ENCODE results near the gene MRPL37. TPM values are rescaled to one million over a fixed set of nuclear protein-coding genes. Genes with fewer than 3 reads are reported as not detected.

MRPL37 gene
- total and polyA plus RNA-seq, 4 donors, result 24.6 to 65.1 (median 57.8) TPM

DNA sequence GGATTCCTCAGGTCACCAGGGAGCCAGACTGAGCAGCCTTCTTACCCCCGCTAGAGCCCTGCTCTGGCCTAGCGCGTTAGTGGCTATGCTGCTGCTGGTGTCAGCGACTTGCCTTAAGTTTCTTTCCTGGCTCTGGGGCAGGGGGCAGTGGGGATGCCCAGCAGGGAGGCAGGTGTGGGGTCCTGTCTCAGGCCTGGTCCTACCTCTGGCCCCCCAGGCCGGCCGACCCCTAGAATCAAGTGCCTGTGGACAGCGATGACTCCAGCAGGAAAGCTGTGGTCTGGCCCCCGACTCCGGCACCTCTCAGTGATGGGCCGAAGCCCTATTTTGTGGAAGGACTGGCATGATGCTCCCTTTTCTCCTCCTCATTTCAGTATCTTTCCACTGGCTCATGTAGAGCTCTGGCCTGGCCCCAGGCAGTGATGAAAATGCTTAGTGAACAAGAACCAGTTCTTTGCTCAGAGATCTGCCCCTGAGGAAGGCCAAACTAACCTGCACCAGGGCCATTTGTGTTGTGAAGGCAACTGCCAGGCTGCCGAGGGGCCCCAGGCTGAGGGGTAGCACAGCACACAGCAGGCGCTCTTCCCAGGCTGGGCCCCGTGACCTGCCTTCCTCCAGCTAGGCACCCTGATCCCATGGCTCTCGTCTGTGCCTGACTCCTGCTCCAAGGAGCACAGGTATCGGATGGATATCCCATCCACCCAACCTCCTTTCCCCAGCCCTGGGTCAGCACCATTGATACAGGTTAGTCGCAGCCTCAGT, 23.7 kb downstream of the MRPL37 start:
- no peak for DNase-seq (ENCODE audit: low read depth in 4 of 6, low spot score in 6 of 6)
- no peak overlapping the region for H3K4me3 ChIP-seq (ENCODE audit: low read depth, low read length)
- no peaks in the 10 kb centered on the region for H3K27me3 ChIP-seq (ENCODE audit: control insufficient read depth, insufficient read depth, low read length)
- 89% methylated on average over 15 of the region's 16 CpGs for WGBS (ENCODE audit: insufficient coverage)
- peaks cover 63% of the 10 kb centered on the region for H3K36me3 ChIP-seq (ENCODE audit: control insufficient read depth, insufficient read depth, low read length)
- peaks cover 44% of the 10 kb centered on the region for H3K4me1 ChIP-seq (ENCODE audit: control insufficient read depth, insufficient read depth, low read length)
- H3K9me3 ChIP-seq (ENCODE audit: control insufficient read depth, insufficient read depth, low read length), result no peaks in the 10 kb centered on the region
- H3K27ac ChIP-seq (ENCODE audit: low read depth, low read length), result no peak overlapping the region

DNA sequence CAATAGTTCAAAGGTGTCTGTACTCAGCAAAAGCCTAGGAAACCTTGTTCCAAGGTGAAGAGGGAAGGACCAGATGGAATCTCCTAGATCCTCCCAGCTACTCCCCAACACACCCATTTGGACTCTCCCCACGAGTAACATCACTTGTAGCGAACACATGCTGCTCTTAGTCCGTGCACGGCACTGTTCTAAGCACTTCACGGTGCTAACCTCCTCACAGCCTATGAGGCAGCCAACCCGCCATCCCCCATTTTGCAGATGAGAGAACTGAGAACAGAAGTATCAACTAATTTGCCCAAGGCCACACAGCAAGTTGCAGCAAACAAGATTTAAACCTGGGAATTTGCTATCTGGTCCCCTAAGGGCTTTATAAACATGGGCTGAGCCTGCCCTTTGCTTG, 24.3 kb downstream of the MRPL37 start:
- H3K4me1 ChIP-seq (ENCODE audit: control insufficient read depth, insufficient read depth, low read length), result peaks cover 44% of the 10 kb centered on the region

DNA sequence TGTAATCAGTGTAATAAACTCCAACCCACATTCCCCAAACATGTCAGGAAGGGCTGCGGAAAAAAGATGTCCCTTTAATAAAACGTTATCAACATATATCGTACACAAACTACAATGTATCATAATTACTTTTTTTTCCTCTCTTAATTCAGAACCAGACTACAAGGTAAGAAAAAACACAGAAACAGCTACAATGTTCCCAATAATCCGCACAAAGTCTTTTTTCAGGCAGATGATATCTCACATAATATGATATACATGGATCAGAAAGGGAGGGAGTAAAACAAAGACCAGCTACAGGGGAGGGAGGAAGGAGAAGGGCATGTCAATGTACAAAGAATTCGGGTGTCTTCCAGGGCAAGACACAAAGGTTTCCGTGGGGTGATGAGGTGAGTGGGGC, 25.4 kb downstream of the MRPL37 start:
- 85% methylated on average over 5 of the region's 6 CpGs for WGBS (ENCODE audit: insufficient coverage)
- no peaks in the 10 kb centered on the region for H3K27me3 ChIP-seq (ENCODE audit: control insufficient read depth, insufficient read depth, low read length)
- H3K36me3 ChIP-seq (ENCODE audit: control insufficient read depth, insufficient read depth, low read length), result peaks cover 64% of the 10 kb centered on the region
- no peak overlapping the region for H3K27ac ChIP-seq (ENCODE audit: low read depth, low read length)
- no peaks in the 10 kb centered on the region for H3K9me3 ChIP-seq (ENCODE audit: control insufficient read depth, insufficient read depth, low read length)
- no peak overlapping the region for H3K4me3 ChIP-seq (ENCODE audit: low read depth, low read length)
- H3K4me1 ChIP-seq (ENCODE audit: control insufficient read depth, insufficient read depth, low read length), result peaks cover 38% of the 10 kb centered on the region
- no peak for DNase-seq (ENCODE audit: low read depth in 4 of 6, low spot score in 6 of 6)

More for the DNA sequence above, 24.3 kb downstream of the MRPL37 start:
- H3K27ac ChIP-seq (ENCODE audit: low read depth, low read length), result no peak overlapping the region
- no peaks in the 10 kb centered on the region for H3K9me3 ChIP-seq (ENCODE audit: control insufficient read depth, insufficient read depth, low read length)
- H3K27me3 ChIP-seq (ENCODE audit: control insufficient read depth, insufficient read depth, low read length), result no peaks in the 10 kb centered on the region
- WGBS (ENCODE audit: insufficient coverage), result 82% methylated on average over 6 of the region's 6 CpGs
- no peak for DNase-seq (ENCODE audit: low read depth in 4 of 6, low spot score in 6 of 6)
- no peak overlapping the region for H3K4me3 ChIP-seq (ENCODE audit: low read depth, low read length)
- H3K36me3 ChIP-seq (ENCODE audit: control insufficient read depth, insufficient read depth, low read length), result peaks cover 63% of the 10 kb centered on the region

DNA sequence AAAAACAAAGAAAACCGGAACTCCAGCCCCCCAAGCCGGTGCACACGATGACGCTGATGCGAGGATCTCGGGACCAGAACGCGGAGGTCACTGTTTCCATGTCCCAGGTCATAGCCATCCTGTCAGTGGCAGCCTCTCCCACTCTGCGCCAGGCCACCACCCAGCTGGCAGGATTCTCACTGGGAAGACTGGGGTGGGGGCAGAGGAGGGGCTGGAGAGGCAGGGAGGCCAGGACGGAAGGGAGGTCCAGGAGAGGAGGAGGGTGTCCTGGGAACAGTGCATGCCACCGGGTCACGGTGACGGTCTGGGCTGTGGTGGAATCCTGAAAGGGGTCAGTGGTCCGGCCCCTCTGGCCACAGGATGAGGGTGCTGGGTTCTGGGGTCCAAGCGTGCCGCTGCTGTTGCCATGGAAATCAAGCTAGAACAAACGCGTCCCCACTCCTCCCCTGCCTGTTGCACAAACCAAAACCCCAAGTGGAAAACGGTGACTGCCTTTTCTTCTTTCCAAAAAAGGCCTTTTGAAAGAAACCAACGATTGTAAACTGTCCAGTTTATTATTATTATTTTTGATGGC, 26.1 kb downstream of the MRPL37 start:
- Histone ChIP-seq H3K9me3 (ENCODE audit: control insufficient read depth, insufficient read depth, low read length) (no peaks in the 10 kb centered on the region), H3K27me3 (ENCODE audit: control insufficient read depth, insufficient read depth, low read length) (no peaks in the 10 kb centered on the region), H3K36me3 (ENCODE audit: control insufficient read depth, insufficient read depth, low read length) (peaks cover 59% of the 10 kb centered on the region), H3K27ac (ENCODE audit: low read depth, low read length) (no peak overlapping the region), H3K4me3 (ENCODE audit: low read depth, low read length) (no peak overlapping the region), H3K4me1 (ENCODE audit: control insufficient read depth, insufficient read depth, low read length) (peaks cover 34% of the 10 kb centered on the region)
- DNase-seq (ENCODE audit: low read depth in 4 of 6, low spot score in 6 of 6), result no peak
- 86% methylated on average over 13 of the region's 20 CpGs for WGBS (ENCODE audit: insufficient coverage)

DNA sequence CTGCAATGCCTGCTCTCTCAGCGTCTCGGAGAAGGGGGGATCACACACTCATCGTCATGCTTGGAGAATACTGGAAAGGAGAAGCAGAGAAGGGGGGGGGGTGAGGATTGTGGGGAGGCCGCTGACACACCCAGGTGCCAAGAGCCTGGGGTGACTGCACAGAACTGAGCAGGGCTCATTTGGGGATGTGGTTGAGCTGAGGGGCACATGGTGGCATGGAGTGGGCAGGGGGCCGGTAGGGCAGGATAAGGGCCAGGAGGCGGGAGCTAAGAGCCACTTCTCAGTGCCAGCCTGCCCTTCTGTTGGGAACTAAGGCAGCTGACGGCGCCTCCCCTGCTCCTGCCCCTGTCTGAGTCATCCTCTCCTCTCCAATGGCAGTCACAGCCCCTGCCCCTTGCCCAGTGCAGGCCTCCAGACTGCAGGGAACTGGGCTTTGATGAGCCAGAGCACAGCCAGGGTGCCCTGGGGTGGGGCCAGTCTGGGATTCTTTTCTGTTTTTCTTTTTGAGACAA, 27.2 kb downstream of the MRPL37 start:
- Histone ChIP-seq H3K4me1 (ENCODE audit: control insufficient read depth, insufficient read depth, low read length) (peaks cover 25% of the 10 kb centered on the region), H3K27me3 (ENCODE audit: control insufficient read depth, insufficient read depth, low read length) (no peaks in the 10 kb centered on the region), H3K4me3 (ENCODE audit: low read depth, low read length) (no peak overlapping the region), H3K27ac (ENCODE audit: low read depth, low read length) (no peak overlapping the region), H3K36me3 (ENCODE audit: control insufficient read depth, insufficient read depth, low read length) (peaks cover 48% of the 10 kb centered on the region), H3K9me3 (ENCODE audit: control insufficient read depth, insufficient read depth, low read length) (no peaks in the 10 kb centered on the region)
- DNase-seq (ENCODE audit: low read depth in 4 of 6, low spot score in 6 of 6), result no peak
- 60% methylated on average over 6 of the region's 8 CpGs for WGBS (ENCODE audit: insufficient coverage)

DNA sequence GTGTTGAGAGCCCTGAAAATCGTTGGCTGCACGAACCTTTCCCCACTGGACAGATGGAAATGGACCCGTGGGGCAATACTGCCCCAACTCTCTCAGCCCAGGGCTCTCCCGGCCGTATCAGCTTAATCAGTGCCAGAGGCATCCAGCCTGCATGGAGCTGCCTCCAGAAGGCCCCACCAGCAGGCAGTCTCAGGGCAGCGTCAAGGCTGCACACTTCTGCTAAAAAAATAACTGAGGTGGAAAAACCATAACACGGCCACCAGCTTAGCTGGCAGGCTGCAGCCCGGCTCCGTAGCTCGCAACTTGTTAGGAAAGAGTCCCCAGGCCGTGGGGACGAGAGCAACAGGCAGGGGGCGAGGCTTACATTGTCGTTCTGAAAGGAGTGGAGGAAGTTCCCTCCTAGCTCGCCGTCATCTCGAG, 27.9 kb downstream of the MRPL37 start:
- peaks cover 24% of the 10 kb centered on the region for H3K4me1 ChIP-seq (ENCODE audit: control insufficient read depth, insufficient read depth, low read length)
- H3K27me3 ChIP-seq (ENCODE audit: control insufficient read depth, insufficient read depth, low read length), result no peaks in the 10 kb centered on the region
- H3K4me3 ChIP-seq (ENCODE audit: low read depth, low read length), result no peak overlapping the region
- no peak overlapping the region for H3K27ac ChIP-seq (ENCODE audit: low read depth, low read length)
- WGBS (ENCODE audit: insufficient coverage), result 27% methylated on average over 17 of the region's 17 CpGs
- DNase-seq (ENCODE audit: low read depth in 4 of 6, low spot score in 6 of 6), result peak in 1 of 6 donors; percentile 42
- no peaks in the 10 kb centered on the region for H3K9me3 ChIP-seq (ENCODE audit: control insufficient read depth, insufficient read depth, low read length)
- H3K36me3 ChIP-seq (ENCODE audit: control insufficient read depth, insufficient read depth, low read length), result peaks cover 48% of the 10 kb centered on the region

DNA sequence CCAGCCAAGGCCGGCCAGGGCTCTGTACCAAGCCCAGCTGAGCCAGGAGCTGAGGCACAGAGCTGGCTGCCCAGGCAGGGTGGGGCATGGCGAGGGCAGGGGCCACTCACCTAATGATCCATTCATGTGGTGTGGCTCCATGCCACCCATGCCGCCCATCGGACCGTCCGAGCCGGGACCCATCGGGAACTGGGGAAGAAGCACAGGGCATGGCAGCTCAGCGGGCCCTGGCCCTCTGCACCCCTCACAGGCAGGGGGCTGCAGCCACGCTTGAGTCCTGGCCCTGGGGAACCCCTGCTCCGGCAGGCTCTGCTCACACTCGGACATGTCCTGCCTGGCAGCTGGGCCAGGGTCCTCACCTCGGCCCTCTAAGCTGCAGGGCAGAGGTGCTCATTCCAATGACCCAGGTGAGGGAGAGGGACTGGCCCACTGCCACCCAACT, 28.7 kb downstream of the MRPL37 start:
- WGBS (ENCODE audit: insufficient coverage), result 93% methylated on average over 12 of the region's 13 CpGs
- no peaks in the 10 kb centered on the region for H3K9me3 ChIP-seq (ENCODE audit: control insufficient read depth, insufficient read depth, low read length)
- peaks cover 24% of the 10 kb centered on the region for H3K4me1 ChIP-seq (ENCODE audit: control insufficient read depth, insufficient read depth, low read length)
- H3K4me3 ChIP-seq (ENCODE audit: low read depth, low read length), result no peak overlapping the region
- no peaks in the 10 kb centered on the region for H3K27me3 ChIP-seq (ENCODE audit: control insufficient read depth, insufficient read depth, low read length)
- no peak overlapping the region for H3K27ac ChIP-seq (ENCODE audit: low read depth, low read length)
- DNase-seq (ENCODE audit: low read depth in 4 of 6, low spot score in 6 of 6), result no peak
- H3K36me3 ChIP-seq (ENCODE audit: control insufficient read depth, insufficient read depth, low read length), result peaks cover 42% of the 10 kb centered on the region

DNA sequence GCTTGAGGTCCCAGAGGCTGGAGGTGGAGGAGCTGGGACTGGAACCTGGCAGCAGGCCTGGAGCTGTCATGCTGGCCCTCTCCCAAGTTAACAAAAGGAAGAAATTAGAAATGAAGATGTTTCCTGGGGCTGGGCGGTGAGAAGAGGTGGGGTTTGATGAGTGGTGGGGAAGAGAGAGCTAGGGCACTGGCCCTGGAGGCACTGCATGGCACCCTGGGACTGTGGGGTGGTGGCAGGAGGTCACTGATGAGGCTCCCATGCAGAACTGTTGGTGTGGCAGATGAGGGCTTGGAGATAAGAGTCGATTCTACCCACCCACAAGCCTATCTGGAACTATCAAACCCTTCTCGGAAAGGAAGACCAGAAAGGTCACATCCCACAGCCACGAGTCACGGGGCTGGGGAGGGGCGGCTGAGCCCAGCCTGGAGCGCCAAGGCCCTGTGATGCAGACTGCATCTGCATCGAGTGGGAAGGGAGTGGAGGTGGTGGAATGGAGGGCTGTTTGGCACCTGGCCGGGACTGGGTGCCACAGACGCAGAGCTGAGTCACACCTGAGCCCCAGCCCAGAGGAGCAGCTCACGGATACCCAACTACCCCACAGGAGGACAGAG, 29.4 kb downstream of the MRPL37 start:
- no peak for DNase-seq (ENCODE audit: low read depth in 4 of 6, low spot score in 6 of 6)

DNA sequence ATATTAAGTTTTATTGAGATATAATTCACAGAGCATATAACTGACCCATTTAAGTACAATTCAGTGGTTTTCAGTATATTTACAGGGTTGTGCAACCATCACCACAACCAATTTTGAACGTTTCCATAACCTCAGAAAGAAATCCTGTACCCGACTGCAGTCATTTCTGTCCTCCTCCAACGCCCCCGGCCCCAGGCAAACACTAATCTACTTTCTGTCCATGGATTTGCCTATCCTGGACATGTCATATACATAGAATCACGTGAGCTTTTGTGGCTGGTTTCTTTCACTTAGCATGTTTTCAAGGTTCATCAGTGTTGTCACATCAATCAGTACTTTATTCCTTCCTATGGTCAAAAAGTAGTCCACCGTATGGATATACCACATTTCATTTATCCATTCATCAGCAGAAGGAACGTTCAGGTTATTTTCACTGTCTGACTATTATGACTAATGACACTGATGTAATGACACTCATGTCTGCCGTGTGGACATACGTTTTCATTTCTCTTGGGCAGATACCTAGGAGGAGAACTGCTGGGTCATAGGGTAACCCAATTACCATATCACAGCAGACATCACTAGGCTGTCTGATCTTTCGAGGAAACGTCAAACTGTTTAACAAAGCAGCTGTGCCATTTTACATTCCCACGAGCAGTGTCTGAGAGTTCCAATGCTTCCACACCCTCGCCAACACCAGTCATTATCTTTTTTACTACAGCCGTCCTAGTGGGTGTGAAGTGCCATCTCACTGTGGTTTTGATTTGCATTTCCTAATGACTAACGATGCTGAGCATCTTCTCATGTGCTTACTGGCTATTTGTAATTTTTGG, 30.8 kb downstream of the MRPL37 start:
- whole genome bisulfite sequencing (ENCODE audit: insufficient coverage), result 89% methylated on average over 5 of the region's 15 CpGs
- Histone ChIP-seq H3K27me3 (ENCODE audit: control insufficient read depth, insufficient read depth, low read length) (no peaks in the 10 kb centered on the region), H3K36me3 (ENCODE audit: control insufficient read depth, insufficient read depth, low read length) (peaks cover 36% of the 10 kb centered on the region), H3K9me3 (ENCODE audit: control insufficient read depth, insufficient read depth, low read length) (no peaks in the 10 kb centered on the region), H3K4me3 (ENCODE audit: low read depth, low read length) (no peak overlapping the region), H3K4me1 (ENCODE audit: control insufficient read depth, insufficient read depth, low read length) (peaks cover 22% of the 10 kb centered on the region), H3K27ac (ENCODE audit: low read depth, low read length) (no peak overlapping the region)
- no peak for DNase-seq (ENCODE audit: low read depth in 4 of 6, low spot score in 6 of 6)

More for the DNA sequence above, 29.4 kb downstream of the MRPL37 start:
- Histone ChIP-seq H3K4me1 (ENCODE audit: control insufficient read depth, insufficient read depth, low read length) (peaks cover 24% of the 10 kb centered on the region), H3K4me3 (ENCODE audit: low read depth, low read length) (no peak overlapping the region), H3K27ac (ENCODE audit: low read depth, low read length) (no peak overlapping the region), H3K9me3 (ENCODE audit: control insufficient read depth, insufficient read depth, low read length) (no peaks in the 10 kb centered on the region), H3K36me3 (ENCODE audit: control insufficient read depth, insufficient read depth, low read length) (peaks cover 39% of the 10 kb centered on the region), H3K27me3 (ENCODE audit: control insufficient read depth, insufficient read depth, low read length) (no peaks in the 10 kb centered on the region)
- WGBS (ENCODE audit: insufficient coverage), result 78% methylated on average over 3 of the region's 11 CpGs
